Measurements from ENCODE around the gene C16orf87. TPM values are rescaled to one million over a fixed set of nuclear protein-coding genes. Genes with fewer than 3 reads are reported as not detected.

Gene C16orf87
- total RNA-seq, 1 donor from 2014 or later: 28.6 TPM

- H3K4me3 Mint-ChIP-seq: no peak overlapping the region
Measured at GRCh38 chr16:46803373-46803772, 27.6 kb downstream of the C16orf87 start.

GRCh38 chr16:46801428-46802049 lies 29.4 kb downstream of the C16orf87 start:
- no peak overlapping the region for H3K4me3 Mint-ChIP-seq
- peak overlapping the region; percentile 47 for H3K27ac Mint-ChIP-seq
- peaks cover 11% of the 10 kb centered on the region for H3K4me1 Mint-ChIP-seq
- TF ChIP-seq, protein P1, sequence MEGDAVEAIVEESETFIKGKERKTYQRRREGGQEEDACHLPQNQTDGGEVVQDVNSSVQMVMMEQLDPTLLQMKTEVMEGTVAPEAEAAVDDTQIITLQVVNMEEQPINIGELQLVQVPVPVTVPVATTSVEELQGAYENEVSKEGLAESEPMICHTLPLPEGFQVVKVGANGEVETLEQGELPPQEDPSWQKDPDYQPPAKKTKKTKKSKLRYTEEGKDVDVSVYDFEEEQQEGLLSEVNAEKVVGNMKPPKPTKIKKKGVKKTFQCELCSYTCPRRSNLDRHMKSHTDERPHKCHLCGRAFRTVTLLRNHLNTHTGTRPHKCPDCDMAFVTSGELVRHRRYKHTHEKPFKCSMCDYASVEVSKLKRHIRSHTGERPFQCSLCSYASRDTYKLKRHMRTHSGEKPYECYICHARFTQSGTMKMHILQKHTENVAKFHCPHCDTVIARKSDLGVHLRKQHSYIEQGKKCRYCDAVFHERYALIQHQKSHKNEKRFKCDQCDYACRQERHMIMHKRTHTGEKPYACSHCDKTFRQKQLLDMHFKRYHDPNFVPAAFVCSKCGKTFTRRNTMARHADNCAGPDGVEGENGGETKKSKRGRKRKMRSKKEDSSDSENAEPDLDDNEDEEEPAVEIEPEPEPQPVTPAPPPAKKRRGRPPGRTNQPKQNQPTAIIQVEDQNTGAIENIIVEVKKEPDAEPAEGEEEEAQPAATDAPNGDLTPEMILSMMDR (IDR thresholded peaks at IDR 0.05; ENCODE audit: unreplicated experiment): peak; percentile 37
- peaks cover 5% of the 10 kb centered on the region for H3K9me3 Mint-ChIP-seq
- no peak for DNase-seq (ENCODE audit: low spot score in 2 of 2, unreplicated experiment in 2 of 2)
- peaks cover 21% of the 10 kb centered on the region for H3K36me3 Mint-ChIP-seq
- H3K27me3 Mint-ChIP-seq (ENCODE audit: low read depth): no peaks in the 10 kb centered on the region

More at GRCh38 chr16:46803373-46803772, 27.6 kb downstream of the C16orf87 start:
- no peaks in the 10 kb centered on the region for H3K9me3 Mint-ChIP-seq
- peaks cover 28% of the 10 kb centered on the region for H3K4me1 Mint-ChIP-seq
- TF ChIP-seq, protein P1 (IDR thresholded peaks at IDR 0.05; ENCODE audit: unreplicated experiment): no peak
- H3K27me3 Mint-ChIP-seq (ENCODE audit: low read depth): no peaks in the 10 kb centered on the region
- H3K36me3 Mint-ChIP-seq: peaks cover 15% of the 10 kb centered on the region
- H3K27ac Mint-ChIP-seq: peak overlapping the region; percentile 60
- no peak for DNase-seq (ENCODE audit: low spot score in 2 of 2, unreplicated experiment in 2 of 2)

DNA sequence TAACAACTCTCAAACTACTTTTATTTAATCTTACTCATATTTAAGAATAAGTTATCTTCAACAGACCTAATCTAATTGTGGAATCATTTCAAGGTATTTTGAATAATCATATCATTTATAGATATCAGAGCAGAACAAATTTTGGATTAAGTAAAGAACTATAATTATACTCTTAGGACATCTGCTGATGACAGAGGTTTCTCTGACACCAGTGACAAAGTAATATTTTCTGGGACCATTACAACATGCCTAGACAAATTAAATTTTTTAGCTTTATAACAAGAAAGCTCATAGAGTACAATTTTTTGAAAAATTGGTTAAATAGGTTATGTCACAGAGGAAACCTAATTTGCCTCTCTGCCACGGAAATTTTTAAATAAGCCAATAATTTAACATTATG lies 30.5 kb downstream of the C16orf87 start:
- Mint-ChIP-seq H3K36me3 (peaks cover 24% of the 10 kb centered on the region), H3K4me1 (peaks cover 6% of the 10 kb centered on the region), H3K27me3 (ENCODE audit: low read depth) (no peaks in the 10 kb centered on the region), H3K9me3 (peaks cover 10% of the 10 kb centered on the region), H3K4me3 (no peak overlapping the region), H3K27ac (no peak overlapping the region)
- no peak for DNase-seq (ENCODE audit: low spot score in 2 of 2, unreplicated experiment in 2 of 2)
- TF ChIP-seq, protein P1 (IDR thresholded peaks at IDR 0.05; ENCODE audit: unreplicated experiment): no peak

DNA sequence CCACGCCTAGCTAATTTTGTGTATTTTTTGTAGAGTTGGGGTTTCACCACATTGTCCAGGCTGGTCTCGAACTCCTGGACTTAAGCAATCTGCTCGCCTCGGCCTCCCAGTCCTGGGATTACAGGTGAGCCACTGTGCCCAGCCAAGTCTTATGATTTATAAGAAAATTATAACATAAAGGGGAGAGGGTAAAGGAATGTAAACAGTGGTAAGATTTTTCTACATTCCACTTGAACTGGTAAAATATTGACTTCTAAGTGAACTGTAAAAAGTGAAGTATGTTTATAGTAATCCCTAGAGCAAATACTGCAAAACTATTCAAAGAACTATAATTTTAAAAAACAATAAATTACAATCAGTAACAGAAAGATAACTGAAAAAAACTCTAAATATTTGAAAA lies 33.5 kb downstream of the C16orf87 start:
- Mint-ChIP-seq H3K27ac (no peak overlapping the region), H3K9me3 (peaks cover 29% of the 10 kb centered on the region), H3K27me3 (ENCODE audit: low read depth) (no peaks in the 10 kb centered on the region), H3K36me3 (peaks cover 36% of the 10 kb centered on the region), H3K4me1 (peaks cover 1% of the 10 kb centered on the region), H3K4me3 (no peak overlapping the region)
- TF ChIP-seq, protein P1 (IDR thresholded peaks at IDR 0.05; ENCODE audit: unreplicated experiment): no peak
- no peak for DNase-seq (ENCODE audit: low spot score in 2 of 2, unreplicated experiment in 2 of 2)

- H3K4me3 Mint-ChIP-seq: no peak overlapping the region
- H3K36me3 Mint-ChIP-seq: peaks cover 40% of the 10 kb centered on the region
- peaks cover 34% of the 10 kb centered on the region for H3K9me3 Mint-ChIP-seq
- H3K27ac Mint-ChIP-seq: no peak overlapping the region
- TF ChIP-seq, protein P1 (IDR thresholded peaks at IDR 0.05; ENCODE audit: unreplicated experiment): no peak
- no peaks in the 10 kb centered on the region for H3K27me3 Mint-ChIP-seq (ENCODE audit: low read depth)
- DNase-seq (ENCODE audit: low spot score in 2 of 2, unreplicated experiment in 2 of 2): no peak
- peaks cover 1% of the 10 kb centered on the region for H3K4me1 Mint-ChIP-seq
Measured at GRCh38 chr16:46796764-46797269, 34.2 kb downstream of the C16orf87 start.
